GM19438 (cell line): ENCODE measurements around the gene ZNF653.
A peak's percentile ranks its signal among the peaks of the same experiment; 100 is the strongest.
"Not testable (repeated sequence)": the region's sequence is repeated elsewhere in the genome, so short reads cannot be mapped to it uniquely, and the experiment has no call there.

Experiments
- ATAC-seq: cut with Tn5 transposase; IDR thresholded peaks from one replicate; pipeline ENCODE4 v1.9.1; 2021; ENCODE audit warnings: low read depth; ENCODE audit not compliant: unreplicated experiment

The ZNF653 gene

DNA sequence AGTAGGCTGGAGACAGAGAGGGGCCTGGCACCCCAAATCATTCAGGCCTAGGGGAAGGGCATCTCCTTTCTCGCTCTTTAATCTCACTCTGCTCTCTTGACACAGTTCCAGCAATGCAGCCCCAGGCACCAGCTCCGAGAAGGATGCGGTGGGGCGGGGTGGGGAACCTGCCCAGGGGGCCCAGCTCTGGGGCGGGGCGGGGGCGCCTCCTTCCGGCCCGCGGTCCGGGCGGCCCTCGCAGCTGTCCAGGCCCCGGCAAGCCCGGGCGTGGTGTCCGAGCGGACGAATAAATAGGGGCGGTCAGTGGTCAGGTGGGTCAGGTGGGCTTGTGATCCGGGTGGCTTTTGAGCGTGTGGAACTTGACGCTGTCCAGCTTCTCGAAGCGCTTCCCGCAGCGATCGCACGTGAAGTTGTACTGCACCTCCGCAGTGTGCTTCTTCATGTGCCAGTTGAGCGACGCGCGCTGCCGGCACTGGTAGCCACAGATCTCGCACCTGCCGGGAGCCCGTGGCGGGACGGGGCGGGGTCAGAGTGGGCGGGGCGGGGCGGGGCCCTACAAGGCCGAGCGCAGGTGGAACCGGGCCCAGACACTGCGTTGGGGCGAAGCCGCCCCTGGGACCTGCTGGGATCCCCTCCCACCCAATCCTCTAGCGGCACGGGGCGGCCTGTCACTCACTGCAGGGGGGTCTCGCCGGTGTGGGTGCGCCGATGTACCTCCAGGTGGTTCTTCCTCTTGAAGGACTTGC lies 22.1 kb downstream of the ZNF653 start:
- no peak for ATAC-seq

GRCh38 chr19:11482384-11483050 lies 23.1 kb downstream of the ZNF653 start:
- peak; percentile 51 for ATAC-seq

- ATAC-seq = peak; percentile 73
These were observed 23.9 kb downstream of the ZNF653 start for GRCh38 chr19:11481534-11482383.

GRCh38 chr19:11480715-11481533 lies 24.7 kb downstream of the ZNF653 start, which contains the start of gene ELAVL3:
TSS of gene ELAVL3 (minus strand) at chr19:11481046. CDS start at chr19:11480608, 438 bp downstream.
- no peak for ATAC-seq

DNA sequence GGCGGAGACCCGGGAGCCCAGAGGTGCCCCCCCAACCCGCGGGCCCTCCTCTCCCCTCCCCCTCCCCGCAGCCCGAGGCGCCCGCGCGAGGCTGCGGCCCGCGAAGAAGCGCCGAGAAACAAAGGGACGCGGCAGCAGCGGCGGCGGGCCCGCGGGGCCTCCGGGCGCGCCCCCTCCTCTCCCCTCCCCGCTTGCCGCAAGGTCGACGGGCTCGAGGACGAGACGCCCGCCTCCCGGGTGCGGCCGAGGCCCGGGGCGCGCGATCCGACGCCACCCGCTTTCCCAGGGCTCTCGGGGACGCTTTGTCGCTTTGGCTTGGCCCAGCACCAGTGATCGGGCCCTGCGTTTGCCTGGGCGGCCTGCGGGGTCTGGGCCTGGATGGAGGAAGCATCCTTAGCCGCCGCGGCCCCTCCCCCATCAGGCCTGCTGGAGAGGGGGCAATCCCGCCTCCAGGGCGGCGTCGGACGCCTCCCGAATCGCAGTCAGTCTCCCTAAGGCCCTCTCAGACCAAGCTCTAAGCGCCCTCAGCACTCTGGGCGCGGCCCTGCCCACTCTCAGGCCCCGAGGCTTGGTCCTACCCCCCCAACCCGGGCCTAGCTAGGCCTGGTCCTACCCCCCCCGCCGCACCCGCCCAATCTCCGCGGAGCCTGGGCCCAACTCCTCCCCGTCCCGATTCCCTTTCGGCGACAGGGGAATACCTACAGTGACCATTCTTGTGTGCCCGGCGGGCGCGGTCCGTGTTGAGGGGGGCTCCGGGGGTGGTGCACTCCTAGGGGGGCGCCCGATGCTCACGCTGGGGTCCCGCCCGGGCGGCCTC lies 25.5 kb downstream of the ZNF653 start:
- ATAC-seq = no peak

DNA sequence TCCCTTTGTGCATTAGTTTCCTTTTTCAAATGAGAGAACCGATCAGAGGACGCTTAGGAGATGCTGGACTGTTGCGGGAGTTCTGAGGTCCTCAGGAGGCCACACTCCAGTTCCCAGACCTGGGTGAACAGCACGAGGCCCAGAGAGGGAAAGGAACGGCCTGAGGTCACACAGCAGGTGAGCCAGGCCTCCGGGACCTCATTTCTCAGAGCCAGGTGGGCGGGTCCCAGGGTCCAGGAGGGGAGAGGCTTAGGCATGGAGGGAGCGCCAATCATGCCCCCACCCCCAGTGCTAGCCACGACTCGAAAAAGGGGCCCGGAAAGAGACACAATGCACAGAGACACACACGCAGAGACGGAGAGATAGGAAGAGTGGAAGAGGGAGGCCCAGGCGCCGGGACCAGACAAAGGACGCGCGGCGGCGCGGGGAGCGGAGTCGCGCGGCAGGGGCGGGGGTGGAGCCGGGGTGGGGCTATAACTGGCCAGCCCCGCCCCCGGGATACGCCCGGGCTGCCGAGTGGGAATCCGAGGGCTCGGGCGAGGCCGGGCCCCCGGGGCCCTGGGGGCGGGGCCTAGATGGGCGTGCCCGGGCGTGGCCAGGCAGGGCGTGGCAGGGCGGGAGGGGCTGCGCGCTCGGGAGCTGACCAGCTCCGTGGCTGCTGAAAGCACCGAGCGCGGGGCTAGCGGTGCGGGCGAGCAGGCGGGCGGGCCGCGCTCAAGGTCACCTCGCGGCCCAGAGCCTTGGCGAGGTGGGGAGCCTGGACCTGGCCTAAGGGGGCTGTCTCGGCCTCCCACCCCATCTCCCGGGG lies 26.3 kb downstream of the ZNF653 start:
- no peak for ATAC-seq

DNA sequence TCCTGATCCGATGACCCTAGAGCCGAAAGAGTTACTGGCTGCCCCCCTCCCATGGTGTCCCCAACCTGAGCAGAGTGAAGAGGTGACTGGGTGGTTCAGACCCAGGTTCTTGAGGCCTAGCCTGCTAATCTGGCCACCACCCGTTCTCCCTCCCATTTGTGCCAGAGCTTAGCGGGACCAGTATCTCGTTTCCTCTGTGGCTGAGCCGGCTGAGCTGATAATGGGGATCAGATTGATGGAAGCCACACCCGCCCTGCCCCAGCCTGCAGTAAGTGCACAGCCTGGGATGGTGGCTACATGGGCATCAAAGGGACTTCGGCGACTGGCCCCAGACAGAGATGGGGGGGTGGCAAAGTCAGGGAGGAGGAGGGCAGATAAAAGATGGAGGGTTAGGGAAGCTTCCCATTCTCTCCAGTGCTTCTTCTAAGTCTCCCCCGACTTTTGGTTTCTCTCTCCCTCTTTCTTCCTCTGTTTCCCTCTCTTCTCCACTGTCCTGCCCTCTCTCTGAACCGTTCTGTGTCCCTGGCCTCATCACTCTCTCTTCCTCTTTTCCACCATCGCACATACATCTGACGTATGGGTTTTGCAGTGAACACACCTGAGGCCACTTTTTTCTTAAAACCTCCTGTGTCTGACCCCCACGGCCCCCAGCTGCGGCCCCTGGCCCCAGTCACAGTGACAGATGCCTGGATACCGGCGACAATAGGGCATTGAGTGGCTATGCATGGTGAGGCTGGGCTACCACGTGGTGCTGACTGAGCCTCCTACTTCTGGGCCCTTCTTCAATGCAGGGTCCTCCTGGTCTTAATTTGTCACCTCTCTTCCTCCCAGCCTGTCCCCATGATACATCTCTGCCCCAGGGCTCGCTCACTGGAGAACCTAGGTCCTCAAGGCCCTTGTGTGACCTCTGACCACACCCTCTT lies 27.2 kb downstream of the ZNF653 start:
- no peak for ATAC-seq

DNA sequence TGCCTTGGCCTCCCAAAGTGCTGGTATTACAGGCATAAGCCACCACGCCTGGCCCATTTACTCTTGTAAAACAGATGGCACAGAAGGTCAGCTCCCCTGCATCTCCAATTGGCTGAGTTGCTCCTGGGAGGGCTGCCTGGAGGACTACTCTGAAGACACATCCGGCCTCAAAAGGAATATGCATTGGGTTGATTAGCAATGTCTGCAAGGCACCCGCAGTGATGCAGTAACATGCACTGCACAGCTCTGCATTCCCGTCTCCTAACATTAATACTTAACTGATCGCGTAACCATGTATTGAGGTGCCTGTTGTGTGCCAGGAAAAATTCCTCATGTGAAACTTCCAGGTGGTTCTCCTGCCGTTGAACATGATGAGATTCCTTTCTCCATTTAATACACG lies 29.8 kb downstream of the ZNF653 start:
- ATAC-seq = no peak

- ATAC-seq = not testable (repeated sequence)
These were observed 30.3 kb downstream of the ZNF653 start for GRCh38 chr19:11475343-11475742.

DNA sequence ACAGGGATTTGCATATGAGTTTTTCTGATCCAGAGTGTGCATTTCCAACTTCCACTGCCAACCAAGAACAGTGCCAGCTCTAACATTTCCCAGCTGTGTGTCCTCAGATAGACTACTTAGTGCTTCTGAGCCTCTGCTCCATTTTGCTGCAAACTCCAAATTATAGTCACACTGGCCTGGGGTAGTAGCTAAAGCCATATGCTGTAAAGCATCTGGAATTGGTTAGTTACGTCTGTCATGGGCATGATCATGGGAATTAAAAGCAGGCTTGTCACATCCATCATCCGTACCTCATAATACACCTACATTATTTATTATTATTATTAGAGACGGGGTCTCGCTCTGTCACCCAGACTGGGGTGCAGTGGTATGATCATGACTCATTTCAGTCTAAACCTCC lies 31.9 kb downstream of the ZNF653 start:
- no peak for ATAC-seq

- ATAC-seq = not testable (repeated sequence)
These were observed 37.3 kb downstream of the ZNF653 start for GRCh38 chr19:11468266-11468845.

DNA sequence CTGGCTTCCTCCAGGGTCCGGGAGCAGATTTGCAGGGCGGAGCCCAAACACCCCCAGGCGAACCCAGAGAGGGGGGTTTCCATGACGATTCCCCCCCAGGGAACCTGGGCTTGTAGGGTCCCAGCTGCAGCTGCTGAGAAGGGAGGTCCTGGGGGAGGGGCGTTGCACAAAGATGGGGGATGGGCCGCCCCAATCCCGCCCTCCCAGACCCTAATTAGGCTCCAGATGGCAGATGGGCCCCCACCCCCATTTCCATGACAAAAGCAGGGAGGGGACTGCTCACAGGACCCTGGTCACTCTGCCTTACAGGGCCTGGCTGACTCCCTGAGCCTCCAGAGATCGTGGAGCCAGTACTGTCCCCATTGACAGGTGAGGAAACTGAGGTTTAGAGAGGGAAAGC lies 40.0 kb downstream of the ZNF653 start:
- no peak for ATAC-seq

DNA sequence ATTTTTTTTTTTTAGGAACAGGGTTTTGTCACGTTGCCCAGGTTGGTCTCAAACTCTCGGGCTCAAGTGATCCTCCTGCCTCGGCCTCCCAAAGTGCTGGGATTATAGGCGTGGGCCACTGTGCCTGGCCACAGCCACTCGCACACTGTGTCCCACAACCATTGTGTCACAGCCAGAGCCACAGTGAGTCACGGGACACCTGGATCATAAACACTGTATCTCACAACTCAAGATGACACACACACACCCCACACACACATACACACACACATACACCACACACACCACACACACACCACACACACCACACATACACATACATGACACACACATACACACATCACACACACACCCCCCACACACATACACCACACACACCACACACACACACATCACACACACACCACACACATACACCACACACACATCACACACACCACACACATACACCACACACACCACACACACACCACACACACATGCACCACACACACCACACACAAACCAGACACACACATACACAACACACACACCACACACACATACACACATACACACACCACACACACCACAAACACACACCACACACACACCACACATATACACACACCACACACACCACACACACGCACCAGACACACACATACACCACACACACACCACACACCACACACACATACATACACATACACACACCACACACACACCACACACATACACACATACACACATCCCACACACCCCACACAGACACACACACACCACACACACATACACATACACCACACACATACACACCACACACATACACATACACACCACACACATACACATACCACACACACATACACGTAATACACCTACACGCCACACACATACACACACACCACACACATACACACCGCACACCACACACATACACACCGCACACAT lies 41.0 kb downstream of the ZNF653 start:
- ATAC-seq = no peak

DNA sequence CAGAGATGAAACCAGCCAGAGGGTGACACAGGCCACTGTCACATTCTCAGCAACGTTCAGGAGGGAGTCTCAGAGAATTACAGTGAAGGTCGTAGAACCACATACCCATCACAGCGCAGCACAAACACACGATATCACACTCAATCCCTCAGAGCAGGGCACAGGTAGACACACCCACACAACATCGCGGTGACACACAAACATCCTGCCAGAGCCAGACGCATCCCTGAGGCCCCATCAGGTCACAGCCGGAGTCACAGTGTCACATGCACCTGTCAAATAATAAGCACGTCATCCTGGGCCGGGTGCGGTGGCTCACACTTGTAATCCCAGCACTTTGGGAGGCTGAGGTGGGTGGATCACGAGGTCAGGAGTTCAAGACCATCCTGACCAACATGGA lies 42.2 kb downstream of the ZNF653 start:
- ATAC-seq = no peak

- no peak for ATAC-seq
These were observed 44.2 kb downstream of the ZNF653 start for GRCh38 chr19:11461453-11461852.

DNA sequence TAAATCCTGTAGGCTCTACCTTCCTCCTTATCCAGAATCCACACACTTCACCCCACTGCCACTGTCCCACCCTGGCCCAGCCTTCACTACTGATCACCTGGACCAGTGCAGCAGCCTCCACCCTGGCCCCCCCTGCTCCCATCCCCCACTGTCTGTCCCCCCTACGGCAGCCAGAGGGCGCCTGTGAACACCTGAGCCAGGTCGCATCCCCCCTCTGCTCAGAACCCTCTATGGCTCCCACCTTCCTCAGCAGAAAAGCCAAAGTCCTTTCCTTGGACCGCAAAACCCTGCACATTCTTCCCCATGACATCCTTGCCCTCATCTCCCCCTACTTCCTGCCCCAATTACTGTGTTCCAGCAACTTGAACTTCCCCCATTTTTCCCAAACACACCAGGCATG lies 45.4 kb downstream of the ZNF653 start:
- ATAC-seq = no peak
